Endothelial cell of umbilical vein (primary cell): ENCODE measurements around the gene C16orf74. TPM values are rescaled to one million over a fixed set of nuclear protein-coding genes. Genes with fewer than 3 reads are reported as not detected.

Experiments used
- BruUV-seq: library from RNA; stranded (reverse); fragments of 400-500 nt; replicated peaks from 2 replicates; lab custom pipeline; 2021; lab: Mats Ljungman, UMichigan
- CTCF ChIA-PET: fragments of 300-600, 350-600 bp; sonication (Branson Sonifier 250); formaldehyde crosslinking; loops from one replicate; lab custom pipeline; 2021; ENCODE audit warnings: antibody characterized with exemption, inconsistent platforms; lab: Charles Lee
- POLR2A ChIA-PET: fragments of 300-600, 350-600 bp; sonication (Branson Sonifier 250); formaldehyde crosslinking; loops from one replicate; lab custom pipeline; 2021; ENCODE audit warnings: antibody characterized with exemption, inconsistent platforms; lab: Charles Lee
- DNase-seq: peaks from one replicate; pipeline ENCODE4 v3.0.0-alpha.2; 2011; ENCODE audit warnings: low read depth, low spot score
- FAIRE-seq: peaks from 2 replicates; lab custom pipeline; 2011; peaks lifted over from hg19 to GRCh38; lab: Jason Lieb, UNC
- H2AFZ ChIP-seq: 2 replicates; pipeline ENCODE4 v1.6.0; 2012; ENCODE audit warnings: low read depth, low read length, control low read depth, inconsistent platforms
- H3K27ac ChIP-seq: 2 replicates; pipeline ENCODE4 v1.5.1; 2011; ENCODE audit warnings: low read depth, mild to moderate bottlenecking, control low read depth, low read length, moderate library complexity; ENCODE audit not compliant: insufficient read depth
- H3K27me3 ChIP-seq, 2 experiments: 2 replicates each; pipeline versions ENCODE4 v1.6.0 to v1.6.1; 2011; ENCODE audit warnings: low read length in 2 of 2, mixed read lengths in 1 of 2; ENCODE audit not compliant: control insufficient read depth in 2 of 2, insufficient read depth in 2 of 2
- H3K36me3 ChIP-seq, 2 experiments: 2 replicates in 1 of 2; 3 replicates in 1 of 2; pipeline ENCODE4 v1.5.1; 2011; ENCODE audit warnings: low read length in 2 of 2, mild to moderate bottlenecking in 1 of 2, moderate library complexity in 1 of 2; ENCODE audit not compliant: control insufficient read depth in 2 of 2, insufficient read depth in 2 of 2; ENCODE audit errors: extremely low read depth in 1 of 2
- H3K4me1 ChIP-seq: 3 replicates; pipeline ENCODE4 v1.5.1; 2011; ENCODE audit warnings: mild to moderate bottlenecking, low read length; ENCODE audit not compliant: control insufficient read depth, insufficient read depth; ENCODE audit errors: extremely low read depth
- H3K4me2 ChIP-seq: 2 replicates; pipeline ENCODE4 v1.6.1; 2011; ENCODE audit warnings: low read length, control low read depth, mixed read lengths; ENCODE audit not compliant: insufficient read depth
- H3K4me3 ChIP-seq, 3 experiments: fragments of 200-600 bp in 1 of 3; sonication (generic), shearing (Covaris generic) in 1 of 3; replicated peaks in 1 of 3; 2 replicates each; pipeline ENCODE4 v1.5.1; 2011 to 2016; ENCODE audit warnings: control low read depth in 3 of 3, low read length in 3 of 3, mild to moderate bottlenecking in 2 of 3, inconsistent platforms in 1 of 3, low read depth in 1 of 3, moderate library complexity in 1 of 3; ENCODE audit not compliant: insufficient read depth in 1 of 3
- H3K79me2 ChIP-seq: 2 replicates; pipeline ENCODE4 v1.6.0; 2012; ENCODE audit warnings: low read length, inconsistent platforms; ENCODE audit not compliant: control insufficient read depth, insufficient read depth
- H3K9ac ChIP-seq: replicated peaks from 2 replicates; pipeline ENCODE3; 2011; ENCODE audit warnings: low read length, control low read depth; ENCODE audit not compliant: insufficient read depth; ENCODE audit errors: extremely low read depth
- H3K9me1 ChIP-seq: replicated peaks from 3 replicates; pipeline ENCODE4 v1.6.0; 2011; ENCODE audit warnings: mild to moderate bottlenecking, low read length; ENCODE audit not compliant: control insufficient read depth, insufficient read depth; ENCODE audit errors: extremely low read depth
- H3K9me3 ChIP-seq: replicated peaks from 2 replicates; pipeline ENCODE4 v1.5.1; 2012; ENCODE audit warnings: low read length, inconsistent platforms; ENCODE audit not compliant: control insufficient read depth, insufficient read depth
- H4K20me1 ChIP-seq: replicated peaks from 2 replicates; pipeline ENCODE3; 2011; ENCODE audit warnings: mild to moderate bottlenecking, low read length; ENCODE audit not compliant: control insufficient read depth, insufficient read depth; ENCODE audit errors: extremely low read depth
- CTCF ChIP-seq, 2 donors: IDR thresholded peaks; 1 replicate in 1 of 2; 2 replicates in 1 of 2; pipeline ENCODE4 v1.5.1; 2011; ENCODE audit warnings: low read length in 2 of 2, mild to moderate bottlenecking in 2 of 2, moderate library complexity in 2 of 2, control low read depth in 1 of 2, inconsistent platforms in 1 of 2, low read depth in 1 of 2; ENCODE audit not compliant: insufficient read depth in 1 of 2; ENCODE audit errors: extremely low read depth in 1 of 2
- EZH2 ChIP-seq: IDR thresholded peaks from 2 replicates; pipeline ENCODE4 v1.6.1; 2012; ENCODE audit warnings: borderline replicate concordance, low read depth, mild to moderate bottlenecking, moderate library complexity, low read length, inconsistent platforms; ENCODE audit not compliant: severe bottlenecking
- FOS ChIP-seq: IDR thresholded peaks from 2 replicates; pipeline ENCODE4 v1.6.1; 2011; ENCODE audit warnings: mild to moderate bottlenecking, low read length, moderate library complexity, borderline replicate concordance; ENCODE audit not compliant: insufficient read depth
- GATA2 ChIP-seq: IDR thresholded peaks from 2 replicates; pipeline ENCODE4 v1.7.0; 2011; ENCODE audit warnings: low read depth, mild to moderate bottlenecking, moderate library complexity, mixed read lengths, low read length; ENCODE audit not compliant: insufficient read length, insufficient read depth
- JUN ChIP-seq: IDR thresholded peaks from 2 replicates; pipeline ENCODE4 v1.6.1; 2011; ENCODE audit warnings: borderline replicate concordance, low read depth; ENCODE audit not compliant: insufficient read length, insufficient read depth
- MAX ChIP-seq: IDR thresholded peaks from 2 replicates; pipeline ENCODE4 v1.6.1; 2011; ENCODE audit not compliant: insufficient read depth, insufficient read length
- MYC ChIP-seq: IDR thresholded peaks from one replicate; pipeline ENCODE4 v1.6.1; 2011; ENCODE audit warnings: mild to moderate bottlenecking, low read depth, low read length
- POLR2A ChIP-seq: IDR thresholded peaks from 2 replicates; pipeline ENCODE4 v1.6.1; 2012; ENCODE audit warnings: low read depth, mild to moderate bottlenecking, control low read depth, low read length
- POLR2AphosphoS5 ChIP-seq: IDR thresholded peaks from 2 replicates; pipeline ENCODE4 v1.6.1; 2012; ENCODE audit warnings: low read depth, mild to moderate bottlenecking, control low read depth, low read length, moderate library complexity; ENCODE audit not compliant: insufficient read depth
- dilution Hi-C: fragments of 300-500 bp; cut with MboI; formaldehyde crosslinking; loops from one replicate; pipeline ENCODE4 v1.15.0; 2019; ENCODE audit warnings: low sequenced_read_pairs; ENCODE audit not compliant: extremely low pct_ligation_motif_present
- intact Hi-C: fragments of 100-400 bp; cut with micrococcal nuclease; formaldehyde crosslinking; loops from one replicate; pipeline ENCODE4 v1.10.0; 2022
- polyA plus RNA-seq, 4 experiments: library from polyadenylated mRNA; depleted of rRNA in 3 of 4; stranded (reverse) in 3 of 4; unstranded in 1 of 4; fragments of >200 nt; gene quantifications; 2 replicates each; pipeline versions ENCODE4 v1.2.1 to v1.2.3, GENCODE V29; 2011 to 2012; ENCODE audit warnings: missing spikeins in 1 of 4
- total RNA-seq: library from RNA; stranded (reverse); gene quantifications from 2 replicates; pipeline ENCODE4 v1.2.3, GENCODE V29; 2021

C16orf74 gene
- total and polyA plus RNA-seq, 2 donors (not counting 3 experiments of a cell fraction or from before 2014, with no cell fraction given): 12.1 to 38.7 TPM

- dilution Hi-C loops (no loop called here), intact Hi-C loops (loop anchor here (1.0 kb wide), 1 partner anchor 20 kb away; the partner anchor contains the start of genes COX4I1 and EMC8)
- H3K4me3 ChIP-seq: no peak overlapping the region
- BruUV-seq: TSS peak; percentile 93
- no peaks in the 10 kb centered on the region for H3K9me1 ChIP-seq
- peak; percentile 53 for TF ChIP-seq MAX
- TF ChIP-seq POLR2A: no peak
- peak; percentile 41 for TF ChIP-seq JUN
- TF ChIP-seq FOS: no peak
- no peaks in the 10 kb centered on the region for H4K20me1 ChIP-seq
- H3K9me3 ChIP-seq: no peaks in the 10 kb centered on the region
- peak overlapping the region; percentile 56 for H3K27ac ChIP-seq
- no peak overlapping the region for H3K4me2 ChIP-seq
- DNase-seq (peak; percentile 78), FAIRE-seq (peak; percentile 90)
- H3K36me3 ChIP-seq: peaks cover 7 to 27% of the 10 kb centered on the region in 2 experiments
- H3K79me2 ChIP-seq: peaks cover 2% of the 10 kb centered on the region
- no peak overlapping the region for H2AFZ ChIP-seq
- ChIA-PET CTCF (interaction anchor here (0.8 to 2.2 kb wide), 7 partner anchors 11 to 43 kb away, joined by 3 to 8 read pairs (median 4); no protein-coding TSS in a partner anchor), POLR2A (no interaction called here)
- no peaks in the 10 kb centered on the region for H3K27me3 ChIP-seq
- peak overlapping the region; percentile 0 for H3K9ac ChIP-seq
- H3K4me1 ChIP-seq: peaks cover 16% of the 10 kb centered on the region
Measured at GRCh38 chr16:85778873-85779272, 28.0 kb upstream of the C16orf74 start.

- Histone ChIP-seq H4K20me1 (no peaks in the 10 kb centered on the region), H3K9me3 (no peaks in the 10 kb centered on the region), H3K4me3 (no peak overlapping the region), H3K36me3 (peaks cover 7 to 24% of the 10 kb centered on the region in 2 experiments), H3K9ac (peak overlapping the region; percentile 12), H3K9me1 (no peaks in the 10 kb centered on the region), H3K79me2 (no peaks in the 10 kb centered on the region), H2AFZ (no peak overlapping the region), H3K4me2 (no peak overlapping the region), H3K27me3 (no peaks in the 10 kb centered on the region), H3K27ac (peak overlapping the region; percentile 56), H3K4me1 (peaks cover 16% of the 10 kb centered on the region)
- intact Hi-C loops: loop anchor here (1.0 kb wide), 1 partner anchor 22 kb away; the partner anchor contains the start of genes COX4I1 and EMC8
- ChIA-PET POLR2A (no interaction called here), CTCF (interaction anchor here (0.9 to 2.2 kb wide), 4 partner anchors 10 to 42 kb away, joined by 3 to 8 read pairs (median 6); no protein-coding TSS in a partner anchor)
- TF ChIP-seq MAX (no peak), MYC (no peak), EZH2 (no peak), CTCF (IDR thresholded peaks at IDR 0.05; ENCODE audit: extremely low read depth in 1 of 2, insufficient read depth in 1 of 2, low read depth in 1 of 2, low read length in 2 of 2) (no peak), POLR2AphosphoS5 (no peak), JUN (no peak), FOS (no peak), GATA2 (no peak), POLR2A (no peak)
- DNase-seq (no peak), FAIRE-seq (no peak)
- dilution Hi-C loops: no loop called here
- BruUV-seq: no TSS peak
Measured at GRCh38 chr16:85777583-85778310, 26.9 kb upstream of the C16orf74 start.
